GM12892 (cell line): Measurements from ENCODE around the gene NEK10.

Experiments used
- DNase-seq: peaks from one replicate; pipeline ENCODE4 v3.0.0; 2011; ENCODE audit not compliant: insufficient read length
- FAIRE-seq: peaks from 2 replicates; lab custom pipeline; 2011; peaks lifted over from hg19 to GRCh38; lab: Jason Lieb, UNC
- POLR2A ChIP-seq: IDR thresholded peaks from 2 replicates; pipeline ENCODE4 v1.6.1; 2011; ENCODE audit warnings: low read depth, low read length, control low read depth
- POLR2AphosphoS5 ChIP-seq: IDR thresholded peaks from 2 replicates; pipeline ENCODE4 v1.6.1; 2011; ENCODE audit warnings: low read depth, low read length, control low read depth
- TAF1 ChIP-seq: IDR thresholded peaks from 2 replicates; pipeline ENCODE4 v1.6.1; 2011; ENCODE audit warnings: low read depth, mild to moderate bottlenecking, control low read depth, low read length, borderline replicate concordance

NEK10 gene

DNA sequence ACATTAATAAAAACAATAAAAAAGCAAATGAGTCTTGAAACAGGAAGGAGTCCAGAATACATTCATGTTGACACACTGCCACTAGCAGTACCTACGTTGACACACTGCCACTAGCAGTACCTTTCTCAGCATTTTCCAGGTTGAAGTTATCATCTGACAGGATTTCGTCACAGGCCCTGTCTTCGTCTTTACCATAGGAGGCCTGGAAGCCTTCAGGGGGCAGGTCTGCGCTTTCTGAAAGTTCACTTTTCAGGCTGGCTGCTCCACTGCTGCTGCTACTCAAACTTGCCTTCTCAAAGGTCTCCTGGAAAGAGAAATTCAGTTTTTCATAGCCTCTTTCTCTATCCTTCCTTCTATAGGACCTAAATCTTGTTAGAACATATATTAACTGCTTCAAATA is 194.7 kb downstream of the NEK10 start:
- TF ChIP-seq TAF1, result no peak
- TF ChIP-seq POLR2AphosphoS5, result no peak
- TF ChIP-seq POLR2A, result no peak
- DNase-seq (no peak), FAIRE-seq (no peak)

GRCh38 chr3:27171113-27171512 is 198.1 kb downstream of the NEK10 start:
- TF ChIP-seq POLR2AphosphoS5, result no peak
- TF ChIP-seq TAF1, result no peak
- no peak for TF ChIP-seq POLR2A
- FAIRE-seq (no peak), DNase-seq (no peak)

DNA sequence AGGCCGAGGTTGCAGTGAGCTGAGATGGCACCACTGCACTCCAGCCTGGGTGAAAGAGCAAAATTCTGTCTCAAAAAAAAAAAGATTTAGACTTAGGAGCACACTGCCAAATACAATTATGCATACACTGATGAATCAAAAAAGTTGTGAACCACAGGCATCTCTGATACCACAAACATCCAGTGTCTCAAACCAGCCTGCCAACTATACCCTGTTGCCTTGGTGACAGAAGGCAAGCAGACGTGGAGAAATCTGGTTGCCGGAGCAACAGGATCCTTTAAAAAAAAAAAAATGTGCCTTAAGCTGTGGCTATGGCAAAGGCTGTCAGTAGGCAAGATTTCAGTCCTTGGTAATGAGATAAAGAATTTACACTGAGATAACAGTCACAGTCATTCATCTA is 202.3 kb downstream of the NEK10 start:
- FAIRE-seq (no peak), DNase-seq (no peak)
- TF ChIP-seq POLR2AphosphoS5 (no peak), POLR2A (no peak), TAF1 (no peak)

DNA sequence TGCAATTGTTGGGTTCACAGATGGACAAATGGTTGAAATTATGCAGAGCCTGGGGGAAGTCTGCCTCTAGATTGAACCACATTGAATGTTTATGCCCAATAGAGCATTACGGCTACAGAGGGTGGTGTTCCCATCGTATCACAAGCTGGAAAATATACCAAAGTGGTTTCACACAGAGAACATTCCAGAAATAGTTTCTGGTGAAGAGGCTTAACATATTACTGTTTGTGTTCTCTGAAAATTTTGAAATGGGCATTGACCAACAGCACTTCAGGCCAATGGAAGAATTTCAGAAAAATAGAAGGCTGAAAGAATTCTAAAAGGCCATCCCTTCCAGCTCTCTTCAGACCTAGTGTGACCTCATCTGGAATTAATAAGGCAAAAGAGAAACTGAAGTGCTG is 203.9 kb downstream of the NEK10 start:
- FAIRE-seq, result no peak
- TF ChIP-seq TAF1, result no peak
- no peak for TF ChIP-seq POLR2AphosphoS5
- no peak for TF ChIP-seq POLR2A
- no peak for DNase-seq

DNA sequence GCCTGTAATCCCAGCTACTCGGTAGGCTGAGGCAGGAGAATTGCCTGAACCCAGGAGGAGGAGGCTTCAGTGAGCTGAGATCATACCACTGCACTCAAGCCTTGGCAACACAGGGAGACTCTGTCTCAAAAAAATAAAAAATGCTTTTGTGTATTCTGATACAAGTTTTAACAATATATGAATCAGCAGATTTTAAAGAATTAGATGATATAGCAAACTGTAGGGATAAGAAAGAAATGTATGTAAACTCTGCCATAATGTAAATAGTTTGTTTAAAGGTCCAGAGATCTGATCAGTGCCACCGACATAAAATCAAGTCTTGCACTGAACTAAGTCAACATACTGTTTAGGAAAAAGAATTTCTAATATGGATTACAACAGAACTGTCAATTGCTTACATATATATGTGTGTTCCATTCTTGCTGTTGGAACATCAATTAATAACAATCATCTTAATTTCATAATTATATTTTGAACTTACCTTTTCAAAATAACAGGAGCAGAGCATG is 208.3 kb downstream of the NEK10 start:
- no peak for FAIRE-seq
- DNase-seq, result no peak
- no peak for TF ChIP-seq POLR2A
- TF ChIP-seq POLR2AphosphoS5, result no peak
- TF ChIP-seq TAF1, result no peak

- DNase-seq, result no peak
- TF ChIP-seq TAF1 (no peak), POLR2A (no peak), POLR2AphosphoS5 (no peak)
- no peak for FAIRE-seq
Observed at GRCh38 chr3:27160146-27160545, 209.0 kb downstream of the NEK10 start.

GRCh38 chr3:27147215-27147614 is 222.0 kb downstream of the NEK10 start:
- FAIRE-seq (no peak), DNase-seq (no peak)

GRCh38 chr3:27146786-27147185 is 222.4 kb downstream of the NEK10 start:
- FAIRE-seq, result no peak

More at GRCh38 chr3:27147215-27147614, 222.0 kb downstream of the NEK10 start:
- no peak for TF ChIP-seq POLR2A

GRCh38 chr3:27145719-27146118 is 223.5 kb downstream of the NEK10 start:
- FAIRE-seq (no peak), DNase-seq (no peak)
- TF ChIP-seq TAF1 (no peak), POLR2AphosphoS5 (no peak), POLR2A (no peak)

More at GRCh38 chr3:27146786-27147185, 222.4 kb downstream of the NEK10 start:
- DNase-seq, result no peak
- TF ChIP-seq POLR2AphosphoS5 (no peak), POLR2A (no peak), TAF1 (no peak)

DNA sequence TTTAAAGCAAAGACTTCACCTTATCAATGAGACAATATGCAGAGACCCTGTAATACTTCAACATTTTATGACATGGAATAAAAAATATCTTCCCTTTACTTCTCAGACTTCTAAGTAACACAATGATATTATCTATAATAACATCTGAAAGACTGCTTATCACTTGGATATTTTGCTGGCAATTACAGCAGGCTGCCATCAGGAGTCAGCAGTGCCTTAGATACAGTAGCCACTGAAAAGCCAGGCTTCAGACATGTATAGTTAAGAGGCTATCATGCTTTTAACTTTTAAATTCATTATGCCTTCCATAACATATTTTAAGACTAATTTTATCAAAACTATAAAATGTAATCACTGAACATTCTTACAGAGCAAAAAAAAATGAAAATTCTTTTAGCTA is 227.5 kb downstream of the NEK10 start:
- FAIRE-seq (no peak), DNase-seq (no peak)
- TF ChIP-seq POLR2A, result no peak

DNA sequence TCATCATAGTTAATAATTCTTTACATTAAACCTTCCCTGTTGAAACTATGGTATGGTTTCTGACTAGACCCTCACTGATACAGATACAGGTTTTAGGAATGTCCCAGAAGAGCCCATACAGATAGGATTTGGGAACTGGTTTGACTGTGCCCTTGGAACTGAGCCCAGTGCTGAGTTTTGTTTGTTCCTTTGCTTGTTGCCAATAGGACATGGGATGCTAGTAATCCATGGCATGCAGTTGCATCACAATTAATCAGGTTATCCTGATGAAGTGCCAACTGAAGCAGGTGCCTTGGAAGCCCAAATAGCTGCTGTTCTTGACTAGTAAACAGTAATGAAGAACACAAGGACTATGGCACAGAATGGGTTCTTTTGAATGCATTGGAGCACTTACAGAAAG is 230.6 kb downstream of the NEK10 start:
- FAIRE-seq (no peak), DNase-seq (no peak)
- TF ChIP-seq POLR2AphosphoS5, result no peak
- no peak for TF ChIP-seq TAF1
- no peak for TF ChIP-seq POLR2A

GRCh38 chr3:27138005-27138404 is 231.2 kb downstream of the NEK10 start:
- FAIRE-seq, result no peak

More at GRCh38 chr3:27138005-27138404, 231.2 kb downstream of the NEK10 start:
- DNase-seq, result no peak
- TF ChIP-seq POLR2AphosphoS5 (no peak), TAF1 (no peak), POLR2A (no peak)
